Measurements from ENCODE around the gene NQO2.
"Not testable (repeated sequence)": the region's sequence is repeated elsewhere in the genome, so short reads cannot be mapped to it uniquely, and the experiment has no call there.

- TF ChIP-seq REST (IDR thresholded peaks at IDR 0.05; ENCODE audit: low read depth); EP300 (IDR thresholded peaks at IDR 0.05; ENCODE audit: borderline replicate concordance); YY1 (IDR thresholded peaks at IDR 0.05; ENCODE audit: low read depth): not testable (repeated sequence)
- TF ChIP-seq RAD21 (IDR thresholded peaks at IDR 0.05; ENCODE audit: low read depth): peak; percentile 53
Measured at GRCh38 chr6:2998249-2998997, 1.3 kb upstream of the NQO2 start.
